ENCODE results near the gene IL26.
"Not testable (repeated sequence)": the region's sequence is repeated elsewhere in the genome, so short reads cannot be mapped to it uniquely, and the experiment has no call there.

The IL26 gene

DNA sequence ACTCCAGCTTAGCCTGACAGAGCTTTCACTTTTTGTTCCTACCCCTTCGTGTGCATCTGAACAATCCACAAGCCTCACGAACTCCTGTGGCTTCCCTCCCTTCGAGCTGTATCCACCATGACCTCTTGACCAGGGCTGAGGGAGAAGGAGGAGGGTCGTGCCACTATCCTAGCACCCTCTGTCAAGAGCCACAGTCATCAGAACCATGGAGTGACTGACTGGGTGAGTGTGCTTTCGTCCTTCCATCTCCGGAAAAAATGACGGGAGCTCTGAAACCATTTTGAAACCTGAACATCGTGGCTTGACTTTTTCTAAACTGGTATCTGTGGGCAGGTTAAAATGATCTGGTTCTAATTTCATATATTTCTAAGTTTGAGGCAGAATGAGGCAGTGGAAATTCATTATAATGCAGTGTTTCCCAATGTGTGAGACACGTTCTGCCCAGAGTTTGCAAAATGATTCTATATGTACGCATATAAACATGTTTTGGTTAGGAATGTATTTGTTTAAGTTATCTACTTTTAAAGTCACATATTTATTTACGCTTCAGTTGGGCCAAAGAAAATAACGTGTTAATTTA is 27.0 kb downstream of the IL26 start:
- no peak for DNase-seq

DNA sequence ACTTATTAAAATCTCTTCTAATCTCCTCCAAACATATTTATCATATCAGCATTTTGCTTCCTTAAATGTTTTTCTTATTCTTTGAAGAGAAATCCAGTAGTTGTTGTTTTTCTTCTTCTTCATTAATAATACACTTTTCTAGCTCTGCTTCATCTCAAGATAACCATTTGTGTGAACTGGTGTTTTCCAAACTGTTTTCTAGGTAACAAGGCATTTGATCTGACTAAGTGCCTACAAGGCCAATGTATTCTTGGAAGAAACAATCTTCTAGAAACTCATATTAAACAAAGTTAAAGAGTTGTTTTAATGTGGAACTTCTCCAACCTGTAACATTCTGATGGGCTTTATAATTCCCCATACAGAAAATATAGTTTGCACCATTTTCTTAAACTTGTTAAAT is 35.3 kb downstream of the IL26 start:
- DNase-seq: no peak

GRCh38 chr12:68189821-68190242 is 35.8 kb downstream of the IL26 start:
- DNase-seq: no peak

- no peak for DNase-seq
Observed at GRCh38 chr12:68185598-68185997, 40.0 kb downstream of the IL26 start.

GRCh38 chr12:68180792-68181744 is 44.5 kb downstream of the IL26 start:
- DNase-seq: no peak

DNA sequence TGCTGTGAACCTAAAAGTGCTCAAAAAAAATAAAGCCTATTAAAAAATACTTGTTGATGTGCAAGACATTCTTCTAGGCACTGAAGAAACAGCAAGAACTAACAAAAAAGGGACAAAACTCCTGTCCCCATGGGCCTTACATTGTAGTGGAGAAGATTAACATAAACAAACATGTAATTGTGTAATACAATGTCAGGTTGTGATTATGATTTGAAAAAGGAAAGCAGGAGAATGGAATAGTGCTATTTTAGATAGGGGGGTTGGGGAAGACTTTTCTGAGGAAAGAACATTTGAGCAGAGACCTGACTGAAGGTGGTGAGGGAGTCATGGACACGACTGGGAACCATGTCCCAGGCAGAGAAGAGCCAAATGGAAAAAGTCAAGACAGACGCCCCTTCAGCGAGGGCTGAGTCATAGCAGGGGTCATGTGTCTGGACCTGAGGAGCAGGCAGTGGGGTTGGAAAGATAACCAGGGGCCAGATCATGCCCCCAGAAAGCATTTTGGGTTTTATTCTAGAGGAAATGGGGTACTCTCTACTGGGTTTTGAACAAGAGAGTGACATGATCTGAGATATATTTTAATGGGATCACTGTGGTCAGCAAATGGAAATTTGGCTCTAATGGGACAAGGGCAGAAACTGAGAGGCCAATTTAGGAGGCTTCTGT is 46.7 kb downstream of the IL26 start:
- no peak for DNase-seq

- no peak for DNase-seq
Observed at GRCh38 chr12:68178184-68178583, 47.4 kb downstream of the IL26 start.

DNA sequence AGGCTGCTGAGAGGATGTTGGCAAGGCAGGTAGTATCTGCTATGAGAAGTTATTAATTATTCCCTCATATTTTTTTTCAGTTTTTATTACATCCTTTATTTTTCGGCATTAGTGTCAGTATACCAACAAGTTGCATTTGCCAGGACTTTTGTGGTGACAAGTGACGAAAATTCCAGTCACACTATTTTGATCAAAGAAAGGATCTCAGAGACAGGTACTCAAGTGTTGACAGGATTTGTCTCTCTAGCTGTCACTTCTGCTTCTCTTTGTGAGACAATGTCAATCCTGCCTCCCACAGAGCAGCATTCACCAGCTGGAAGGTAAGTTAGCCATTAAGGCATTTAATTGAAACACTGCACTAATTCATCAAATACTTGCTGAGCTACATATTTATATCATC is 48.0 kb downstream of the IL26 start:
- DNase-seq: no peak

DNA sequence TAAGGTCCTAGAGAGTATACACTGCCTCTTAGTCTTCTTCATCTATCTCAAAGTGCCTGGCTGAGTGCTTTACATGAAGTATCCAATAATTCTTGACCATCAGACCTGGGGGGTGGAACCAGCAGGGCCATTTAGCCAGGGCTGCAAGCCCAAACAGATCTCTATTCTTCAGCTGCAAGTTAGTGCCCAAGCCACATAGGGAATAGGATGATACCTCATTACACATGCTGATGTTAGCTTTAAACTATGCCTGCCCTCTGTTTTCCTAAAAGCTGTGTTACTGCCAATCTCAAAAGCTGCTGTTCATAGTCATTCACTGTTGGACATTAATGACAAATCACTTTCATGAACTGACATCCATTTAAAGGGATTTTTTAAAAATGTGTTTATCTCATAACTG is 49.4 kb downstream of the IL26 start:
- no peak for DNase-seq

- no peak for DNase-seq
Observed at GRCh38 chr12:68175557-68176061, 50.0 kb downstream of the IL26 start.

DNA sequence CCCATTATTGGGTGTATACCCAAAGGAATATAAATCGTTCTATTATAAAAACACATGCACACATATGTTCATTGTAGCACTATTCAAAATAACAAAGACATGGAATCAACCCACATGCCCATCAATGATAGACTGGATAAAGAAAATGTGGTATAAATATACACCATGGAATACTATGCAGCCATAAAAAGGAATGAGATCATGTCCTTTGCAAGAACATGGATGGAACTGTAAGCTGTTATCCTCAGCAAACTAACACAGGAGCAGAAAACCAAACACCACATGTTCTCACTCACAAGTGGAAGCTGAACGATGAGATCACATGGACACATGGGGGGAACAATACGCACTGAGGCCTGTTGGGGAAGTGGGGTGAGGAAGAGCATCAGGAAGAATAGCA is 50.8 kb downstream of the IL26 start:
- not testable (repeated sequence) for DNase-seq

- DNase-seq: no peak
Observed at GRCh38 chr12:68173792-68174191, 51.8 kb downstream of the IL26 start.

GRCh38 chr12:68170726-68171125 is 54.9 kb downstream of the IL26 start:
- DNase-seq: no peak

GRCh38 chr12:68169213-68169889 is 56.3 kb downstream of the IL26 start:
- DNase-seq: no peak

- DNase-seq: no peak
Observed at GRCh38 chr12:68166317-68166831, 59.2 kb downstream of the IL26 start.

- no peak for DNase-seq
Observed at GRCh38 chr12:68163560-68164081, 62.0 kb downstream of the IL26 start.

GRCh38 chr12:68162374-68162773 is 63.2 kb downstream of the IL26 start:
- no peak for DNase-seq

- DNase-seq: no peak
Observed at GRCh38 chr12:68159681-68160304, 65.8 kb downstream of the IL26 start, which contains the start of gene IFNG. TSS of gene IFNG (minus strand) at chr12:68159740. CDS start at chr12:68159615, 125 bp downstream.

DNA sequence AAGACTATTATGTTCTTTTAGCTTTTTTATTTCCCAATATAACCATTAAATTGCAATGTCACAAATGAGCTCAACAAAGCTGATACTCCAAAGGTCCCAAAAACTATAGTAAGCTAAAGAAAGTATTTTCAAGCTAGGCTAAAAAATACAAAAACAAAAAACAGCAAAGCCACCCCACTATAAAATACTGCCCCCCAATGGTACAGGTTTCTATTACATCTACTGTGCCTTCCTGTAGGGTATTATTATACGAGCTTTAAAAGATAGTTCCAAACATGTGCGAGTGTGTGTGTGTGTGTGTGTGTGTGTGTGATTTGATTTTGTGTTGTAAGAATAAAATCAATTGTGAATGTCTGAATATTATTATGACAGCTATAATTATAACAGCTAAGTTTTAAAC is 67.2 kb downstream of the IL26 start:
- DNase-seq: no peak

DNA sequence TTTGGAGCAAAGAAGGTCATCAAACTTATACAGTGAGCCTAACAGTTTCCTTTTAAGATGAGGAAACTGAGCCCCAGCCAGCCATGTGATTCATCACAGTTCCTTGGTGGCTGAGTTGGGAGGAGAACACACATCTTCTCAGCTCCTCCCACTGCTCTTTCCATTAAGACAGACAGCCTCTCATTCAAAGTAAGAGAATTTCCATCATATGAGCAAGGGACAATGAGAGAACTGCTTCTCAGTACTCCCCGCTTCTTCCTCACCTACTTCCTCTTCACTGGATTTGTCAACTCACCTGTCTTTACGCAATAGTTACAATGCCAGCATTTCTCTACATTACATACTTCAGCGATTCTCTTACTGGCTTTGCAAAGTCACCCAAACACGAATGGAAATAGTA is 68.2 kb downstream of the IL26 start:
- DNase-seq: no peak

- no peak for DNase-seq
Observed at GRCh38 chr12:68156636-68157035, 69.0 kb downstream of the IL26 start.
